GM18858 (cell line): ENCODE results near the gene PDGFD.
A peak's percentile ranks its signal among the peaks of the same experiment; 100 is the strongest.

Experiments used
- ATAC-seq: cut with Tn5 transposase; IDR thresholded peaks from one replicate; pipeline ENCODE4 v1.9.1; 2021; ENCODE audit not compliant: unreplicated experiment

The PDGFD gene

GRCh38 chr11:103963648-103964047, 200.3 kb downstream of the PDGFD start:
- no peak for ATAC-seq

GRCh38 chr11:103961010-103961409, 202.9 kb downstream of the PDGFD start:
- no peak for ATAC-seq

GRCh38 chr11:103960108-103960507, 203.8 kb downstream of the PDGFD start:
- no peak for ATAC-seq

GRCh38 chr11:103959279-103959942, 204.5 kb downstream of the PDGFD start:
- ATAC-seq: peak; percentile 99

GRCh38 chr11:103958475-103959215, 205.3 kb downstream of the PDGFD start:
- peak; percentile 40 for ATAC-seq

GRCh38 chr11:103953797-103954486, 210.0 kb downstream of the PDGFD start:
- no peak for ATAC-seq

GRCh38 chr11:103949781-103950180, 214.2 kb downstream of the PDGFD start:
- no peak for ATAC-seq

GRCh38 chr11:103948187-103948763, 215.7 kb downstream of the PDGFD start:
- no peak for ATAC-seq

- no peak for ATAC-seq
Measured at GRCh38 chr11:103947546-103947919, 216.4 kb downstream of the PDGFD start.

- ATAC-seq: no peak
Measured at GRCh38 chr11:103946793-103947545, 217.0 kb downstream of the PDGFD start.

- ATAC-seq: no peak
Measured at GRCh38 chr11:103944251-103944940, 219.6 kb downstream of the PDGFD start.

- no peak for ATAC-seq
Measured at GRCh38 chr11:103942646-103943045, 221.3 kb downstream of the PDGFD start.

- no peak for ATAC-seq
Measured at GRCh38 chr11:103940551-103940950, 223.4 kb downstream of the PDGFD start.

GRCh38 chr11:103939694-103940093, 224.3 kb downstream of the PDGFD start:
- ATAC-seq: no peak

- ATAC-seq: peak; percentile 54
Measured at GRCh38 chr11:103936059-103936458, 227.9 kb downstream of the PDGFD start.

- no peak for ATAC-seq
Measured at GRCh38 chr11:103935219-103935618, 228.7 kb downstream of the PDGFD start.

GRCh38 chr11:103929170-103929903, 234.6 kb downstream of the PDGFD start:
- ATAC-seq: peak; percentile 96

- ATAC-seq: no peak
Measured at GRCh38 chr11:103928802-103929161, 235.2 kb downstream of the PDGFD start.

- no peak for ATAC-seq
Measured at GRCh38 chr11:103928040-103928801, 235.7 kb downstream of the PDGFD start.
